ENCODE results near the gene KCNJ18.
"Not testable (repeated sequence)": the region's sequence is repeated elsewhere in the genome, so short reads cannot be mapped to it uniquely, and the experiment has no call there.

Gene KCNJ18

DNA sequence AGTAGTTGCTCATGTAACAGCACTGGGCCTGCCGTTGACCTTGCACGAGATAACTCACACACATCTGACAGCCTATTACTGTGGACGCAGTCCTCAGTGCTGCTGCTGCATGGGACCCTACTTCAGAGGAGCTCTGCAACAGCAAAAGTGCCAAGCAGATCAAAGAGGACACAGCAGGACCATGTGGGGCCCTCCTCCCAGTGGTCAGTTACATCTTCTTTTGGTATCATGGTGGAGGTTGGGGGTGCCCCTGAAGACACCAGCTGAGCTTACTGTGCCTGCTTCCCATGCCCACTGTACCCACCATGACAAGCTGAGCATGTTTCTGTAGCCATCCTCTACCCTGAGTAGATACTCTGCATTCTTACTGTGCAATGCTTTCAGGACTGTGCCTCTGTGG lies 41.6 kb downstream of the KCNJ18 start:
- not testable (repeated sequence) for FAIRE-seq

DNA sequence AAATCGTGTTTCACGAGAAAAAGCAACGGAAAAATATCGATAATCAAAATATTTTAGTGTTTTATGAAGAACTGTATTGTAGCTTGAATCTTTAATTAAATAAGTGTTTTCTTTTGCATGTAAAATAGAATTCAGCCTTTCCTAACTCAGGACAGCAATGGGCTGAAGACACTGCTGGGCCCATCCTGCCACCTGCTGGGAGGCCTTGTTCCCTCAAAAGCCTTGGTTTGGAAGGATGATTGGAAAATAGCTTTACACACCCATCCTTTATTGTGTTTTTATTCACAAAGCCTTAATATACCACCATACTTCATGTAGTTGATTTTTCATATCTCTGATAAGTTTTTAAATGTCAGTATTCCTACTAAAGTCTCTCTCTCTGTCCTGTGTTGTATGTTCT lies 43.5 kb downstream of the KCNJ18 start:
- FAIRE-seq, result not testable (repeated sequence)

DNA sequence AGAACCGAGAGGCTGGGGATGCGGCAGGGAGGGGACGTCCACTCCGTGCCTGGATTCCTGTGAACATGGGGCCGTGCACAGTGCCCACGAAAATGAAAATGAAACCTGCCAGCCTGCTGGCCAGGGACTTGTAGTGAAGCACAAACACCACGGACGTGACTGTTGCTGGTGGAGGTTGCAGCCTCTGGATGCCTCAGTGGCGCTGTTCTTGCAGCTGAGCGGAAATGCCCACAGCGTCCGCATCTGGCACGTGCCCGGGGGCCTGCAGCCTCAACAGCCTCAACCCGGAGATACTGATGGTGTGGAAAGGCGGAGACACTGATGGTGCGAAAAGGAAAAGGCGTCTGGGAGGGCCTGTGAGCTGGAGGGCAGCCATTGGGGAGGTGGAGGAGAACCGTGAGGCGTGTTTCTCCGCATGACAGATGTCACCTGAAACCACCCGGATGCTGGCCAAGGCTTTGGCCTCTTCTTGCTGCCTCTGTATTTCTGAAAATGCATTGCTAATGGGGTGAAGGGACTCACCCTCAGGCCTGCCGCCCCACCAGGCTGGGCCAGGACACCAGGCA lies 44.8 kb downstream of the KCNJ18 start:
- not testable (repeated sequence) for FAIRE-seq

GRCh38 chr17:21738241-21738640 lies 45.9 kb downstream of the KCNJ18 start:
- not testable (repeated sequence) for FAIRE-seq

GRCh38 chr17:21738877-21739474 lies 46.7 kb downstream of the KCNJ18 start:
- not testable (repeated sequence) for FAIRE-seq

DNA sequence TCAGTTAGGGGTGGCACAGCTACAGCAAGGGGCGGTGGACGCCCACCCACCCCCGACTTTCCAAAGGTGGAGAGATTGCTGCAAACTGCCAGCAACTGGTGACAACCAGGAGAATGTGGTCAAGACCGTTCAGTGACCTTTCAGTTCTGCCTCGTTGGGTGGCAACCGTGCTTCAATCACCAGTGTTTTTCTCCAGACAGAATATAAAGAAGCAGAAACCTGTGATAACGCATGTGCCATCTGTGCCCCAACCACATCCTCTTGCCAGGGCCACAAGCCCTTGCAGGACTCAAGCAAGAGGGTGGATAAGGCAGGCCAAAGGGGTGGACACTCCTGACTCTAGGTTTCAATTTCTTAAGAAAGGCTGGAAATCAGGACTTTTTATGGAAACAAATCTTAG lies 47.2 kb downstream of the KCNJ18 start:
- not testable (repeated sequence) for FAIRE-seq

DNA sequence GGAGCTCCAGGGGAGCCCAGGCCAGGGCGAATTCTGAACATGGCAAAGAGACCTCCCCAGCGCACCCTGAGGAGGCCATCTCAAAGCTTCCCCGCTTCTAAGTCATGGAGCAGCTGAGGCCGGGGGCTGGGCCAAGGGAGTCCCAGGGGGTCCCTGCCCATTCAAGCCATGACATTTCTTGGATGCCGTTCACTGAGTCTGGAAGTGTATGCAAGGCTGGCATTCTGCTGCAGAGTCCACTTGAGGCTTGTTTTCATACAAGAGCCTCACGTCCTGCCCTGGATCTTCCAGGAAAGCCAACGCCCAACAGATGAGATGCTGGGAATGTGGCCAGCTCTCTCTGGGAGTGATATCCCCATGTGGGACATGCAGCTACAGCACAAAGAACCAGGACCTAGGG lies 48.5 kb downstream of the KCNJ18 start:
- not testable (repeated sequence) for FAIRE-seq

- FAIRE-seq, result not testable (repeated sequence)
These were observed 49.2 kb downstream of the KCNJ18 start for GRCh38 chr17:21741520-21741919.

DNA sequence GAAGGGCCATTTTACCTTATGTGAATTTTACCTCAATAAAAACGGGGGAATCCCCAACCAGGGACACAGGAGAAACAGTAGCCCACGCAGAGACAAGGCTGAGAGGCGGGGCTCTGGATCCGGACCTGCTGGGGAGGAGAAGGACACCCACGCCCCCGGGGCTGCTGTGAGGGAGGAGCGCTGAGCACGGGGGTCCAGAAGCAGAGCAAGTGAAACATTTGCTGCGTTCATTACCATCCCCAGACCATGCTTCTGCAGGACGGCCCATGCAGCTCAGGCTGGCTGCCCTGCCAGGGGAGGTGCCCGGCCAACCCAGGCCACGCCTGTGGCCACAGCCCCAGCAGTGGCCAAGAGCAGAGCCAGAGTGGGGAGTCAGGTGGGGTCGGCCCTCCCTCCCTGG lies 50.0 kb downstream of the KCNJ18 start:
- FAIRE-seq, result no peak

- FAIRE-seq, result not testable (repeated sequence)
These were observed 51.8 kb downstream of the KCNJ18 start for GRCh38 chr17:21744151-21744550.

DNA sequence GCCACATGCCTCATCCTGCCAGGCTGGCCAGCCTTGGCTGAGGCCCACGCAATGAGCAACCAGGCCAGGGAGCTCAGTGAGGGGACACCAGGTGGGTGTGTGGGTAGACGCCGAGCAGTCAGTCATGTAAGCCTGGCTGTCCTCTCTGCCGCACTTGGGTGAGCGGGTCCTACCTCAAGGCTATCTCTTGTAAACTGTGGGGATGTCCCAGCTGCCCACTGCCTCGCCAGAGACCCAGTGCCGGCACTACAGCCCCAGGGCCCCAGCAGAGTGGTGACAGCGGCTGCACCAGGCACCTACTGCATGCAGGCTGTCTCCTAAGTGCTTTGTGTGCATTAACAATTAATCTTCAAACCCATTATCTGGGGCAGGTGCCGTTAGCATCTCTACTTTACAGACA lies 52.3 kb downstream of the KCNJ18 start:
- FAIRE-seq, result not testable (repeated sequence)

DNA sequence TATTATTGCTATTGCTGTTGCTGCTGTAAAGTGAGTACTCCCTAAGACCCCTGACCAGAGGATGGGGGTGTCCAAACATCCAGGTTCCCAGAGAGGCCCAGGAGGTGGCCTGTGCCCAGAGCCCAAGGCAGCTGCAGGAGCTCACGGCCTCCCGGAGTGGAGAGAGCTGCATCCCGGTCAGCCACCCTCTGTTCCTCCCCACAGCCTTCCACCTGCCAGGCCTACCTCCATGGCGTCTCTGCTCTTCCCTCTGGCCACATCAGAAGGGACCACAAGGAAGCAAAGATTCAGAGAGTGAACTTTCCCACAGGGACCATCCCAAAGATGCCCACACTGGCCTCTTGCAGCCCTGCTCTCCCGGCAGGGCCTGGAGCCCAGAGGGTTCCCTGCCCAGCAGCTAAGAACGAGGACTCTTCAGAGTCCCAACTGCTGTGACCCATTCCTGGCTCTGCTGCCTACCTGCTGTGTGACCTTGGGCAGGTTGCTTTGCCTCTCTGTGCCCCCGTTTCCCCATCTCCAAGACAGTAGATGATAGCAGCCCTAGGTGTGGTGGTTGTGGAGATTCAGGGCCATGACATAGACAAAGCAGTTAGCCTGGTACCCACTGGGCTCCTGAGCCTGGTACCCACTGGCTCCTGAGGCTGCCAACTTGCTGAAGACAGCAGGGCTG lies 53.2 kb downstream of the KCNJ18 start:
- not testable (repeated sequence) for FAIRE-seq

GRCh38 chr17:21746415-21746814 lies 54.1 kb downstream of the KCNJ18 start:
- not testable (repeated sequence) for FAIRE-seq

- FAIRE-seq, result not testable (repeated sequence)
These were observed 55.0 kb downstream of the KCNJ18 start for GRCh38 chr17:21747195-21747915.

GRCh38 chr17:21748686-21749085 lies 56.4 kb downstream of the KCNJ18 start:
- not testable (repeated sequence) for FAIRE-seq

- FAIRE-seq, result not testable (repeated sequence)
These were observed 57.6 kb downstream of the KCNJ18 start for GRCh38 chr17:21749696-21750531.

- not testable (repeated sequence) for FAIRE-seq
These were observed 58.8 kb downstream of the KCNJ18 start for GRCh38 chr17:21751111-21751510.

Measured in colon (tissue), 2 donors.